Trophoblast cell (in vitro differentiated cells and primary cell): ENCODE results near the gene NSD1.

ENCODE experiments used
- DNase-seq, 2 donors: peaks; one replicate each; pipeline ENCODE4 v3.0.0-alpha.2; 2016
- H2AFZ ChIP-seq: 2 replicates; pipeline ENCODE4 v1.6.1; 2013; ENCODE audit warnings: low read length, moderate library complexity, mild to moderate bottlenecking; ENCODE audit not compliant: insufficient read depth, poor library complexity
- H2AK5ac ChIP-seq: 2 replicates; pipeline ENCODE4 v1.6.1; 2013; ENCODE audit warnings: mild to moderate bottlenecking, low read length
- H2BK120ac ChIP-seq: 2 replicates; pipeline ENCODE4 v1.6.1; 2013; ENCODE audit warnings: low read length, mild to moderate bottlenecking, moderate library complexity; ENCODE audit not compliant: insufficient read depth, poor library complexity
- H2BK12ac ChIP-seq: 2 replicates; pipeline ENCODE4 v1.6.1; 2013; ENCODE audit warnings: mild to moderate bottlenecking, low read length, moderate library complexity
- H2BK5ac ChIP-seq: 2 replicates; pipeline ENCODE4 v1.6.1; 2013; ENCODE audit warnings: low read length, low read depth, moderate library complexity, mild to moderate bottlenecking; ENCODE audit not compliant: poor library complexity
- H3K14ac ChIP-seq: 2 replicates; pipeline ENCODE4 v1.6.1; 2013; ENCODE audit warnings: mild to moderate bottlenecking, low read length
- H3K18ac ChIP-seq: 2 replicates; pipeline ENCODE4 v1.6.1; 2013; ENCODE audit warnings: mild to moderate bottlenecking, low read length
- H3K23ac ChIP-seq: 2 replicates; pipeline ENCODE4 v1.6.1; 2013; ENCODE audit warnings: low read length
- H3K27ac ChIP-seq: 2 replicates; pipeline ENCODE4 v1.5.1; 2013; ENCODE audit warnings: low read depth, mild to moderate bottlenecking, inconsistent platforms, low read length, moderate library complexity
- H3K27me3 ChIP-seq: 2 replicates; pipeline ENCODE4 v1.6.1; 2013; ENCODE audit warnings: inconsistent platforms, mild to moderate bottlenecking, low read length, moderate library complexity; ENCODE audit not compliant: insufficient read depth
- H3K36me3 ChIP-seq, 2 experiments: 1 replicate in 1 of 2; 2 replicates in 1 of 2; pipeline ENCODE4 v1.6.1; 2013; ENCODE audit warnings: low read length in 2 of 2, mild to moderate bottlenecking in 2 of 2, moderate library complexity in 1 of 2; ENCODE audit not compliant: insufficient read depth in 2 of 2, control insufficient read depth in 1 of 2
- H3K4ac ChIP-seq: 2 replicates; pipeline ENCODE4 v1.6.1; 2013; ENCODE audit warnings: low read depth, mild to moderate bottlenecking, low read length, moderate library complexity
- H3K4me1 ChIP-seq, 2 experiments: 1 replicate in 1 of 2; 2 replicates in 1 of 2; pipeline ENCODE4 v1.6.1; 2013; ENCODE audit warnings: low read length in 2 of 2, mild to moderate bottlenecking in 2 of 2, moderate library complexity in 1 of 2; ENCODE audit not compliant: insufficient read depth in 2 of 2, control insufficient read depth in 1 of 2
- H3K4me2 ChIP-seq: 2 replicates; pipeline ENCODE4 v1.6.1; 2013; ENCODE audit warnings: inconsistent platforms, mild to moderate bottlenecking, low read length, moderate library complexity
- H3K4me3 ChIP-seq: 2 replicates; pipeline ENCODE4 v1.5.1; 2013; ENCODE audit warnings: mild to moderate bottlenecking, low read depth, low read length, inconsistent platforms
- H3K79me1 ChIP-seq: one replicate; pipeline ENCODE4 v1.6.1; 2013; ENCODE audit warnings: low read length
- H3K79me2 ChIP-seq: 2 replicates; pipeline ENCODE4 v1.6.1; 2013; ENCODE audit warnings: low read length, mild to moderate bottlenecking; ENCODE audit not compliant: control insufficient read depth, insufficient read depth, poor library complexity
- H3K9ac ChIP-seq: 2 replicates; pipeline ENCODE4 v1.6.1; 2013; ENCODE audit warnings: mild to moderate bottlenecking, low read length
- H3K9me3 ChIP-seq: 2 replicates; pipeline ENCODE4 v1.6.1; 2013; ENCODE audit warnings: low read depth, mild to moderate bottlenecking, control low read depth, inconsistent platforms, low read length; ENCODE audit not compliant: insufficient read depth
- H4K12ac ChIP-seq: 2 replicates; pipeline ENCODE4 v1.6.1; 2013; ENCODE audit warnings: low read depth, mild to moderate bottlenecking, low read length, moderate library complexity
- H4K8ac ChIP-seq: 2 replicates; pipeline ENCODE4 v1.6.1; 2013; ENCODE audit warnings: low read depth, mild to moderate bottlenecking, low read length, moderate library complexity
- H4K91ac ChIP-seq: one replicate; pipeline ENCODE4 v1.6.1; 2013; ENCODE audit warnings: low read depth, mild to moderate bottlenecking, low read length, moderate library complexity
- WGBS: extraction: QIAGEN DNeasy Blood & Tissue Kit; methylation state at CpG from one replicate; pipeline ENCODE4 v1.1.7; 2013; ENCODE audit warnings: missing lambda C conversion rate; ENCODE audit not compliant: insufficient read length, insufficient coverage; ENCODE audit errors: extremely low coverage; 5-methylcytosine and 5-hydroxymethylcytosine counted together

The NSD1 gene

GRCh38 chr5:177295924-177296323 is 162.4 kb downstream of the NSD1 start:
- H3K23ac ChIP-seq, result no peak overlapping the region
- no peak overlapping the region for H3K4me3 ChIP-seq
- no peak overlapping the region for H3K4me2 ChIP-seq
- no peak overlapping the region for H4K91ac ChIP-seq
- H4K8ac ChIP-seq, result no peak overlapping the region
- H3K27ac ChIP-seq, result no peak overlapping the region
- no peak overlapping the region for H2BK12ac ChIP-seq
- H2AK5ac ChIP-seq, result no peak overlapping the region
- H3K36me3 ChIP-seq, result peaks cover 37 to 55% of the 10 kb centered on the region in 2 experiments
- H3K4me1 ChIP-seq, result peaks cover 2 to 10% of the 10 kb centered on the region in 2 experiments
- H4K12ac ChIP-seq, result no peak overlapping the region
- H2BK120ac ChIP-seq, result no peak overlapping the region
- H3K9ac ChIP-seq, result no peak overlapping the region
- no peak overlapping the region for H3K4ac ChIP-seq
- no peak overlapping the region for H2AFZ ChIP-seq
- no peak overlapping the region for H3K18ac ChIP-seq
- H3K79me2 ChIP-seq, result no peaks in the 10 kb centered on the region
- no peak overlapping the region for H3K14ac ChIP-seq
- WGBS, result no CpG with 5 or more reads among the region's 9 CpGs
- no peak overlapping the region for H2BK5ac ChIP-seq
- no peaks in the 10 kb centered on the region for H3K79me1 ChIP-seq
- DNase-seq, result no peak
- no peaks in the 10 kb centered on the region for H3K27me3 ChIP-seq
- H3K9me3 ChIP-seq, result no peaks in the 10 kb centered on the region

- WGBS, result no CpG with 5 or more reads among the region's 4 CpGs
- no peak overlapping the region for H2BK5ac ChIP-seq
- no peak overlapping the region for H3K27ac ChIP-seq
- H3K9me3 ChIP-seq, result no peaks in the 10 kb centered on the region
- no peaks in the 10 kb centered on the region for H3K79me2 ChIP-seq
- no peak overlapping the region for H3K4me2 ChIP-seq
- H4K12ac ChIP-seq, result peak overlapping the region; percentile 26
- H2AFZ ChIP-seq, result no peak overlapping the region
- peaks cover 37 to 55% of the 10 kb centered on the region in 2 experiments for H3K36me3 ChIP-seq
- H3K79me1 ChIP-seq, result no peaks in the 10 kb centered on the region
- DNase-seq, result no peak
- no peak overlapping the region for H4K91ac ChIP-seq
- no peak overlapping the region for H3K14ac ChIP-seq
- H4K8ac ChIP-seq, result no peak overlapping the region
- no peak overlapping the region for H3K18ac ChIP-seq
- H2BK12ac ChIP-seq, result no peak overlapping the region
- no peak overlapping the region for H3K9ac ChIP-seq
- no peak overlapping the region for H3K23ac ChIP-seq
- H2AK5ac ChIP-seq, result no peak overlapping the region
- H3K27me3 ChIP-seq, result no peaks in the 10 kb centered on the region
- H3K4ac ChIP-seq, result no peak overlapping the region
- peaks cover 6 to 17% of the 10 kb centered on the region in 2 experiments for H3K4me1 ChIP-seq
- no peak overlapping the region for H3K4me3 ChIP-seq
- H2BK120ac ChIP-seq, result no peak overlapping the region
Observed at GRCh38 chr5:177296581-177296980, 163.0 kb downstream of the NSD1 start.

GRCh38 chr5:177297922-177298321 is 164.3 kb downstream of the NSD1 start:
- Histone ChIP-seq H3K23ac (no peak overlapping the region), H2BK5ac (no peak overlapping the region), H4K8ac (no peak overlapping the region), H3K4me1 (peaks cover 17 to 30% of the 10 kb centered on the region in 2 experiments), H3K9me3 (no peaks in the 10 kb centered on the region), H3K14ac (no peak overlapping the region), H3K36me3 (peaks cover 33 to 45% of the 10 kb centered on the region in 2 experiments), H2AK5ac (no peak overlapping the region), H3K4me3 (no peak overlapping the region), H2AFZ (no peak overlapping the region), H3K79me2 (no peaks in the 10 kb centered on the region), H3K27me3 (no peaks in the 10 kb centered on the region), H4K91ac (no peak overlapping the region), H2BK12ac (no peak overlapping the region), H3K18ac (no peak overlapping the region), H4K12ac (no peak overlapping the region), H3K4ac (no peak overlapping the region), H3K4me2 (no peak overlapping the region), H3K79me1 (no peaks in the 10 kb centered on the region), H3K27ac (no peak overlapping the region), H2BK120ac (no peak overlapping the region), H3K9ac (no peak overlapping the region)
- WGBS, result no CpG with 5 or more reads among the region's 2 CpGs
- no peak for DNase-seq

- Histone ChIP-seq H3K4me1 (peaks cover 21 to 32% of the 10 kb centered on the region in 2 experiments), H3K18ac (no peak overlapping the region), H2AFZ (no peak overlapping the region), H3K9ac (no peak overlapping the region), H4K8ac (no peak overlapping the region), H3K27me3 (no peaks in the 10 kb centered on the region), H3K9me3 (no peaks in the 10 kb centered on the region), H4K91ac (no peak overlapping the region), H2BK12ac (no peak overlapping the region), H3K79me2 (peaks cover 12% of the 10 kb centered on the region), H2BK5ac (no peak overlapping the region), H3K4ac (no peak overlapping the region), H3K4me3 (no peak overlapping the region), H3K23ac (no peak overlapping the region), H4K12ac (no peak overlapping the region), H3K27ac (no peak overlapping the region), H2BK120ac (no peak overlapping the region), H3K36me3 (peaks cover 20 to 31% of the 10 kb centered on the region in 2 experiments), H3K14ac (no peak overlapping the region), H3K4me2 (no peak overlapping the region), H2AK5ac (no peak overlapping the region), H3K79me1 (peaks cover 10% of the 10 kb centered on the region)
- no peak for DNase-seq
- WGBS, result no CpG with 5 or more reads among the region's 9 CpGs
Observed at GRCh38 chr5:177299697-177300096, 166.1 kb downstream of the NSD1 start.
